ENCODE results near the gene ECE2. TPM values are rescaled to one million over a fixed set of nuclear protein-coding genes. Genes with fewer than 3 reads are reported as not detected.
A peak's percentile ranks its signal among the peaks of the same experiment; 100 is the strongest.

Gene ECE2
- total RNA-seq, 4 donors from 2014 or later, result not detected

GRCh38 chr3:184314700-184315542 is 39.1 kb downstream of the ECE2 start:
- 0% methylated on average over 15 to 26 of the region's 89 CpGs for WGBS, 2 donors
- Histone ChIP-seq H3K27me3 (no peaks in the 10 kb centered on the region), H3K4me1 (peaks cover 0 to 50% (median 31%) of the 10 kb centered on the region in 4 donors), H3K4me3 (peak overlapping the region; percentile 48 to 98 (median 88)), H3K36me3 (peaks cover 0 to 22% (median 0%) of the 10 kb centered on the region in 3 donors), H3K9me3 (no peaks in the 10 kb centered on the region), H3K27ac (peak overlapping the region; percentile 84 to 99 (median 97))
- peak; percentile 70 to 79 for DNase-seq (ENCODE audit: low spot score in 2 of 2)
- TF ChIP-seq EP300 (IDR thresholded peaks at IDR 0.05), result peak in 1 of 2 donors; percentile 72
- peak; percentile 6 to 83 for TF ChIP-seq POLR2A (IDR thresholded peaks at IDR 0.05)
- TF ChIP-seq CTCF (IDR thresholded peaks at IDR 0.05), result no peak

DNA sequence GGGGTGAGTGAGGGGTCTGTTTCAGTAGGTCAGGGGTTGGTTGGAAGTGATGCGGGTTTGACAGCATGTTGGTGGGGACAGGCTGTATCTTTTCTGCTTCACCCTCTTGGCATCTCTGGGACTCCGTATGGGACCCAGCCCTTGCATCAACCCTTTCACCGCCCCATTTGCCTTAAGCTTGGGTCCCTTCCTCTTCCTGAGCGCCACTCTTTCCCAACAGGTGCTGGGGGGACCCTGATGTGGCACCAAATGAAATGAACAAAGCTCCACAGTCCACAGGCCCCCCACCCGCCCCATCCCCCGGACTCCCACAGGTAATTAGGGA is 39.7 kb downstream of the ECE2 start:
- Histone ChIP-seq H3K36me3 (peaks cover 0 to 24% (median 1%) of the 10 kb centered on the region in 3 donors), H3K4me1 (peaks cover 0 to 56% (median 36%) of the 10 kb centered on the region in 4 donors), H3K27ac (peak overlapping the region; percentile 84 to 99 (median 97)), H3K4me3 (peak overlapping the region; percentile 48 to 98 (median 88)), H3K27me3 (no peaks in the 10 kb centered on the region), H3K9me3 (no peaks in the 10 kb centered on the region)
- DNase-seq (ENCODE audit: low spot score in 2 of 2), result no peak
- WGBS, 2 donors, result 6 to 7% methylated on average over 5 to 6 of the region's 6 CpGs
- no peak for TF ChIP-seq EP300 (IDR thresholded peaks at IDR 0.05)
- no peak for TF ChIP-seq POLR2A (IDR thresholded peaks at IDR 0.05)
- no peak for TF ChIP-seq CTCF (IDR thresholded peaks at IDR 0.05)

DNA sequence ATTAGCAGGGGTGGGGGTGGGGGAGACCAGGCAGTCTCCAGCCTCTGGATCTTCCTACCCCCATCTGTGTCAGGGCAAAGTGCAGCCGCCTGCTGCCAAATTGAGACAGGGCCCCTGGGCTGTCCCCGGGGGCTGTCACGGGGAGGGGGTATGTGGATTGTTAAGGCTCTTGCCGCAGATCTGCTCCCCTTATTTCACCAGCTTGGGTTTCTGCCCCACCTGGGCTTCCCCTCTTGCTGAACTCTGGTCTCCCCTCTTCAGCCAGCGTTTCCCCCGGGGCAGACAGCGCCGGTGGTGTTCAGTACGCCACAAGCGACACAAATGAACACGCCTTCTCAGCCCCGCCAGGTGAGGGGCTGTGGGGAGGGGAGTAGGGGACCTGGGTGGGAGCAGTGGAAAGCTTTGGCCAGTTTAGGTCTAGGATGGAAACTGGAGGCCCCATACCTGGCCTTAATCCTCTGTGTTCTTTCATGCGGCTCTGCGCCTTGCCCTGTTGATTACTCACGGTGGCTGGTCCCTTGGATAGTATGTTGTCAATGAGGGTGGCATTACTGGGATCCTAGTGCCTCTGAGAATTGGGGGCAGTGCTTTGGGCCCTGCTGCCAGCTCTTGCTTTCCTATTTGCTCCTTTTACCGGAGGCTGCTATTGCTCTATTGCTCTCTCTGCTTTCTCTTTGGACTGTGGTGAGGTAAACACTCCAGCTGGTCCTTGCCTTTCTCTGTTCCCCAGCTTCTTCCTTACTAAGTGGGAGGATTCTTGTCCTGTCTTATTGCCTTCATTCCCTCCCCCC is 40.2 kb downstream of the ECE2 start:
- TF ChIP-seq POLR2A (IDR thresholded peaks at IDR 0.05), result no peak
- no peak for TF ChIP-seq CTCF (IDR thresholded peaks at IDR 0.05)
- no peak for TF ChIP-seq EP300 (IDR thresholded peaks at IDR 0.05)
- Histone ChIP-seq H3K27me3 (no peaks in the 10 kb centered on the region), H3K4me1 (peaks cover 0 to 62% (median 41%) of the 10 kb centered on the region in 4 donors), H3K36me3 (peaks cover 2 to 30% (median 7%) of the 10 kb centered on the region in 3 donors), H3K9me3 (no peaks in the 10 kb centered on the region), H3K27ac (peak overlapping the region; percentile 84 to 99 (median 97)), H3K4me3 (peak overlapping the region; percentile 48 to 98 (median 88))
- WGBS, 2 donors, result 34 to 42% methylated on average over 16 of the region's 16 CpGs
- no peak for DNase-seq (ENCODE audit: low spot score in 2 of 2)

- peaks cover 0 to 69% (median 41%) of the 10 kb centered on the region in 4 donors for H3K4me1 ChIP-seq
- peaks cover 7 to 37% (median 13%) of the 10 kb centered on the region in 3 donors for H3K36me3 ChIP-seq
- no peaks in the 10 kb centered on the region for H3K27me3 ChIP-seq
- H3K27ac ChIP-seq, result peak overlapping the region in 3 of 4 donors; percentile 96 to 99 (median 98)
- no peak for TF ChIP-seq EP300 (IDR thresholded peaks at IDR 0.05)
- TF ChIP-seq POLR2A (IDR thresholded peaks at IDR 0.05), result no peak
- no peak for TF ChIP-seq CTCF (IDR thresholded peaks at IDR 0.05)
- H3K4me3 ChIP-seq, result peak overlapping the region in 2 of 4 donors; percentile 86 to 98
- no peaks in the 10 kb centered on the region for H3K9me3 ChIP-seq
- WGBS, 2 donors, result 79 to 81% methylated on average over 7 of the region's 7 CpGs
- DNase-seq (ENCODE audit: low spot score in 2 of 2), result no peak
Measured at GRCh38 chr3:184316792-184317191, 41.0 kb downstream of the ECE2 start.

All from tibial nerve (tissue), 4 donors.